ENCODE data around the gene CNTN1. TPM values are rescaled to one million over a fixed set of nuclear protein-coding genes. Genes with fewer than 3 reads are reported as not detected.

Gene CNTN1
- total and polyA plus RNA-seq, 2 of the 4 experiments (the other 2 are of a cell fraction): 0.10 to 0.18 TPM

GRCh38 chr12:40655451-40655850 lies 36.8 kb upstream of the CNTN1 start:
- Histone ChIP-seq H3K9me1 (ENCODE audit: insufficient read depth, low read length) (no peaks in the 10 kb centered on the region), H3K4ac (ENCODE audit: low read depth, low read length) (no peak overlapping the region), H2AK9ac (replicated peaks; ENCODE audit: low read depth, low read length, poor library complexity) (no peak overlapping the region), H2BK120ac (ENCODE audit: low read depth, low read length) (no peak overlapping the region), H3K23ac (ENCODE audit: low read depth, low read length) (no peak overlapping the region), H3K27ac (ENCODE audit: insufficient read depth, low read length) (no peak overlapping the region), H2AFZ (replicated peaks; ENCODE audit: low read length, poor library complexity) (no peak overlapping the region), H2BK20ac (ENCODE audit: low read depth, low read length) (no peak overlapping the region), H2BK15ac (ENCODE audit: low read depth, low read length) (no peak overlapping the region), H3K18ac (ENCODE audit: low read depth, low read length) (no peak overlapping the region), H3K4me1 (ENCODE audit: control insufficient read depth, insufficient read depth, low read length) (no peaks in the 10 kb centered on the region), H3K4me2 (ENCODE audit: low read depth, low read length) (no peak overlapping the region), H2BK5ac (ENCODE audit: low read depth, low read length, poor library complexity, severe bottlenecking) (no peak overlapping the region), H3K36me3 (ENCODE audit: control insufficient read depth, insufficient read depth, low read length) (no peaks in the 10 kb centered on the region), H3K4me3 (ENCODE audit: insufficient read depth, low read depth, low read length) (no peak overlapping the region), H4K20me1 (ENCODE audit: insufficient read depth, low read length) (no peaks in the 10 kb centered on the region), H4K91ac (ENCODE audit: insufficient read depth, low read depth, low read length) (no peak overlapping the region), H2AK5ac (ENCODE audit: low read depth, low read length) (no peak overlapping the region), H3K56ac (ENCODE audit: extremely low read depth, insufficient read depth, low read length) (no peak overlapping the region), H3K14ac (replicated peaks; ENCODE audit: low read depth, low read length) (no peak overlapping the region), H3K9me3 (ENCODE audit: control insufficient read depth, insufficient read depth, low read length) (peaks cover 4% of the 10 kb centered on the region; the same call in 1 of the 2 replicates), H3K9ac (ENCODE audit: low read depth, low read length) (no peak overlapping the region), H3K27me3 (ENCODE audit: control insufficient read depth, insufficient read depth, low read length) (no peaks in the 10 kb centered on the region), H3K79me1 (ENCODE audit: low read depth in 1 of 2, low read length in 2 of 2) (no peaks in the 10 kb centered on the region), H4K5ac (ENCODE audit: low read depth, low read length) (no peak overlapping the region), H4K8ac (ENCODE audit: low read depth in 2 of 2, low read length in 2 of 2) (no peak overlapping the region)
- no TSS peak for BruUV-seq (replicated peaks)
- intact Hi-C loops (cut with micrococcal nuclease): no loop called here
- in situ Hi-C loops (cut with MboI; ENCODE audit: low sequenced_read_pairs): no loop called here
- ChIA-PET POLR2A (ENCODE audit: unreplicated experiment) (no interaction called here), CTCF (no interaction called here)
- ATAC-seq (ENCODE audit: low read depth): no peak
- no CpG with 5 or more reads among the region's 1 CpG for WGBS, 2 experiments (ENCODE audit: extremely low coverage in 2 of 2, insufficient read length in 1 of 2)
- dilution Hi-C loops (cut with HindIII; ENCODE audit: low sequenced_read_pairs, unreplicated experiment): no loop called here
- TF ChIP-seq FOS (IDR thresholded peaks at IDR 0.05; ENCODE audit: low read depth, low read length) (no peak), CEBPB (IDR thresholded peaks at IDR 0.05; ENCODE audit: low read depth, low read length) (no peak), MAZ (IDR thresholded peaks at IDR 0.05; ENCODE audit: borderline replicate concordance, low read depth, low read length) (no peak), SMC3 (IDR thresholded peaks at IDR 0.05; ENCODE audit: low read depth, low read length) (no peak), BHLHE40 (IDR thresholded peaks at IDR 0.05; ENCODE audit: low read depth, low read length) (no peak), RCOR1 (IDR thresholded peaks at IDR 0.05; ENCODE audit: insufficient replicate concordance, low read length) (no peak), CHD1 (IDR thresholded peaks at IDR 0.05; ENCODE audit: low read depth, low read length) (no peak)
- DNase-seq: no peak

Data from IMR-90 (cell line).